ENCODE results near the gene SLC6A7. TPM values are rescaled to one million over a fixed set of nuclear protein-coding genes. Genes with fewer than 3 reads are reported as not detected.
"Not testable (repeated sequence)": the region's sequence is repeated elsewhere in the genome, so short reads cannot be mapped to it uniquely, and the experiment has no call there.

SLC6A7 gene
- total RNA-seq, 2 experiments from 2014 or later = not detected

GRCh38 chr5:150246835-150247234 lies 57.0 kb downstream of the SLC6A7 start:
- Mint-ChIP-seq H3K9me3 (no peaks in the 10 kb centered on the region), H3K27me3 (no peaks in the 10 kb centered on the region), H3K27ac (no peak overlapping the region), H3K4me3 (no peak overlapping the region), H3K4me1 (ENCODE audit: low read depth) (no peaks in the 10 kb centered on the region), H3K36me3 (ENCODE audit: low read depth) (no peaks in the 10 kb centered on the region)
- intact Hi-C loops (cut with micrococcal nuclease) = no loop called here
- CTCF ChIA-PET = no interaction called here
- DNase-seq = no peak
- POLR2A ChIA-PET = no interaction called here
- TF ChIP-seq CTCF (IDR thresholded peaks at IDR 0.05) = no peak
- ATAC-seq = no peak

GRCh38 chr5:150247726-150248125 lies 57.9 kb downstream of the SLC6A7 start:
- ATAC-seq = no peak
- intact Hi-C loops (cut with micrococcal nuclease) = no loop called here
- no peak overlapping the region for H3K4me3 Mint-ChIP-seq
- H3K4me1 Mint-ChIP-seq (ENCODE audit: low read depth) = no peaks in the 10 kb centered on the region
- no peak for DNase-seq
- H3K36me3 Mint-ChIP-seq (ENCODE audit: low read depth) = no peaks in the 10 kb centered on the region
- POLR2A ChIA-PET = no interaction called here
- H3K27ac Mint-ChIP-seq = no peak overlapping the region
- TF ChIP-seq CTCF (IDR thresholded peaks at IDR 0.05) = no peak
- CTCF ChIA-PET = no interaction called here
- H3K27me3 Mint-ChIP-seq = no peaks in the 10 kb centered on the region
- no peaks in the 10 kb centered on the region for H3K9me3 Mint-ChIP-seq

GRCh38 chr5:150248493-150248892 lies 58.6 kb downstream of the SLC6A7 start:
- intact Hi-C loops (cut with micrococcal nuclease); H3K4me1 Mint-ChIP-seq (ENCODE audit: low read depth); H3K27ac Mint-ChIP-seq; ATAC-seq; DNase-seq; H3K36me3 Mint-ChIP-seq (ENCODE audit: low read depth); POLR2A ChIA-PET; H3K9me3 Mint-ChIP-seq; CTCF ChIA-PET; H3K4me3 Mint-ChIP-seq; H3K27me3 Mint-ChIP-seq: not testable (repeated sequence)

- TF ChIP-seq CTCF (IDR thresholded peaks at IDR 0.05) = no peak
- Mint-ChIP-seq H3K36me3 (ENCODE audit: low read depth) (no peaks in the 10 kb centered on the region), H3K4me1 (ENCODE audit: low read depth) (no peaks in the 10 kb centered on the region), H3K9me3 (no peaks in the 10 kb centered on the region), H3K4me3 (no peak overlapping the region), H3K27ac (no peak overlapping the region), H3K27me3 (no peaks in the 10 kb centered on the region)
- ChIA-PET POLR2A (no interaction called here), CTCF (no interaction called here)
- intact Hi-C loops (cut with micrococcal nuclease) = no loop called here
- ATAC-seq (no peak), DNase-seq (no peak)
These were observed 59.1 kb downstream of the SLC6A7 start for GRCh38 chr5:150248946-150249345.

GRCh38 chr5:150249744-150250143 lies 59.9 kb downstream of the SLC6A7 start:
- Mint-ChIP-seq H3K27ac (no peak overlapping the region), H3K36me3 (ENCODE audit: low read depth) (no peaks in the 10 kb centered on the region), H3K27me3 (no peaks in the 10 kb centered on the region), H3K9me3 (no peaks in the 10 kb centered on the region), H3K4me1 (ENCODE audit: low read depth) (no peaks in the 10 kb centered on the region), H3K4me3 (no peak overlapping the region)
- ATAC-seq = no peak
- TF ChIP-seq CTCF (IDR thresholded peaks at IDR 0.05) = no peak
- ChIA-PET POLR2A (no interaction called here), CTCF (no interaction called here)
- no peak for DNase-seq
- intact Hi-C loops (cut with micrococcal nuclease) = no loop called here

- H3K27ac Mint-ChIP-seq = no peak overlapping the region
- POLR2A ChIA-PET = interaction anchor here (1.3 kb wide), 1 partner anchor 10 kb away, joined by 4 read pairs; no protein-coding TSS in a partner anchor
- no peaks in the 10 kb centered on the region for H3K4me1 Mint-ChIP-seq (ENCODE audit: low read depth)
- no peaks in the 10 kb centered on the region for H3K27me3 Mint-ChIP-seq
- no peaks in the 10 kb centered on the region for H3K9me3 Mint-ChIP-seq
- DNase-seq = no peak
- no peak overlapping the region for H3K4me3 Mint-ChIP-seq
- H3K36me3 Mint-ChIP-seq (ENCODE audit: low read depth) = no peaks in the 10 kb centered on the region
- intact Hi-C loops (cut with micrococcal nuclease) = no loop called here
- CTCF ChIA-PET = no interaction called here
- no peak for TF ChIP-seq CTCF (IDR thresholded peaks at IDR 0.05)
- ATAC-seq = no peak
These were observed 61.6 kb downstream of the SLC6A7 start for GRCh38 chr5:150251504-150251903.

Data from activated CD8-positive, alpha-beta T cell treated with anti-CD3 and anti-CD28 coated beads for 36 hours (primary cell).